Endodermal cell (in vitro differentiated cells): ENCODE results near the gene ARAP3. TPM values are rescaled to one million over a fixed set of nuclear protein-coding genes. Genes with fewer than 3 reads are reported as not detected.
A peak's percentile ranks its signal among the peaks of the same experiment; 100 is the strongest.

Experiments
- DNase-seq: peaks from one replicate; pipeline ENCODE4 v3.0.0-alpha.2; 2017
- H3K27ac ChIP-seq: 2 replicates; pipeline ENCODE4 v1.5.1; 2013; ENCODE audit warnings: mild to moderate bottlenecking, low read depth, low read length, moderate library complexity
- H3K27me3 ChIP-seq: 2 replicates; pipeline ENCODE4 v1.6.1; 2013; ENCODE audit warnings: mild to moderate bottlenecking, low read length, moderate library complexity; ENCODE audit not compliant: insufficient read depth, control insufficient read depth, poor library complexity, severe bottlenecking
- H3K36me3 ChIP-seq: 2 replicates; pipeline ENCODE4 v1.7.0; 2013; ENCODE audit warnings: mild to moderate bottlenecking, low read length, moderate library complexity; ENCODE audit not compliant: control insufficient read depth, insufficient read depth
- H3K4me1 ChIP-seq: one replicate; pipeline ENCODE4 v1.7.0; 2013; ENCODE audit warnings: low read length; ENCODE audit not compliant: control insufficient read depth, insufficient read depth
- H3K4me3 ChIP-seq: 2 replicates; pipeline ENCODE4 v1.5.1; 2013; ENCODE audit warnings: mild to moderate bottlenecking, low read length, moderate library complexity
- H3K9ac ChIP-seq: 2 replicates; pipeline ENCODE4 v1.6.1; 2013; ENCODE audit warnings: mild to moderate bottlenecking, low read length, moderate library complexity; ENCODE audit not compliant: poor library complexity, severe bottlenecking; ENCODE audit errors: extremely low read depth
- H3K9me3 ChIP-seq: 2 replicates; pipeline ENCODE4 v1.6.1; 2013; ENCODE audit warnings: mild to moderate bottlenecking, low read length, moderate library complexity; ENCODE audit not compliant: control insufficient read depth
- H3K27ac Mint-ChIP-seq: 2 replicates; pipeline ENCODE4 v1.8.0; 2020; ENCODE audit warnings: mixed read lengths
- H3K27me3 Mint-ChIP-seq: 2 replicates; pipeline ENCODE4 v1.8.0; 2021; ENCODE audit warnings: mild to moderate bottlenecking, mixed read lengths; ENCODE audit not compliant: insufficient read depth
- H3K36me3 Mint-ChIP-seq: 2 replicates; pipeline ENCODE4 v1.8.0; 2020; ENCODE audit warnings: low read depth, mixed read lengths
- H3K4me1 Mint-ChIP-seq: 2 replicates; pipeline ENCODE4 v1.8.0; 2020; ENCODE audit warnings: mixed read lengths
- H3K4me3 Mint-ChIP-seq: 2 replicates; pipeline ENCODE4 v1.8.0; 2020; ENCODE audit warnings: mild to moderate bottlenecking, moderate library complexity, mixed read lengths
- H3K9me3 Mint-ChIP-seq: 2 replicates; pipeline ENCODE4 v1.8.0; 2020; ENCODE audit warnings: mild to moderate bottlenecking, mixed read lengths
- WGBS, 2 experiments: methylation state at CpG; one replicate each; pipeline versions ENCODE4 v1.1.5 to v1.1.7; 2013; ENCODE audit warnings: missing lambda C conversion rate in 2 of 2, mixed read lengths in 1 of 2; ENCODE audit not compliant: insufficient coverage in 1 of 2, insufficient read length in 1 of 2; 5-methylcytosine and 5-hydroxymethylcytosine counted together
- total RNA-seq, 2 donors: library from RNA; stranded (reverse); fragmentation: NEBNext Ultra II Directional in 1 of 2; extraction: Animal tissue kit (Norgen Biotek cat#: 25700) in 1 of 2; gene quantifications; 2 replicates in 1 of 2; 3 replicates in 1 of 2; pipeline ENCODE4 v1.2.1, GENCODE V29; 2021
- TF ChIP-seq, protein P1 (sequence below): fragments of 200-600 bp; sonication (generic); conservative IDR thresholded peaks from 2 replicates; pipeline ENCODE4 v1.5.0; 2021; ENCODE audit warnings: antibody characterized with exemption, mild to moderate bottlenecking

ARAP3 gene
- total RNA-seq, 2 donors from 2014 or later, result 32.5 to 41.3 TPM

DNA sequence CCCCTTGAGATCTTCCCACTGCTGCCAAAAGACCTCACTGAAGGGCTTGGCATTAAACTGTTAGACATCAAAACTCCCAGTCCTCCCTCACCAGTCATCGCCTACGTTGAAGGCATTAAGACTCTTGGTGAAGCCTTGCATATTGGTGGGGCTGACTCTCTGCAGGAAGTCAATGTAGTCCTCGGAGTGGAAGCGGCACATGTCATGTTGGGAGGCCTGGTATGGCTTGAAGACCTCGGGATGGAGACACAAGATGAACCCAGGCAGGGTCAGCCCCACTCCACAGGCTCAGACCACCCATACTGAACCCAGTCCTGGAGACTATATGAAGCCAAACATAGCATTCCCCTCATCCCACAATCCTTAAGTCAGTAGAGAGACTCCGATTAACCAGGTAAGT is 47.3 kb downstream of the ARAP3 start:
- Mint-ChIP-seq H3K4me3 (peak overlapping the region; percentile 91), H3K9me3 (no peaks in the 10 kb centered on the region), H3K27me3 (peaks cover 6% of the 10 kb centered on the region), H3K4me1 (peaks cover 15% of the 10 kb centered on the region), H3K36me3 (peaks cover 6% of the 10 kb centered on the region), H3K27ac (no peak overlapping the region)
- H3K4me1 ChIP-seq, result no peaks in the 10 kb centered on the region
- peaks cover 37% of the 10 kb centered on the region for H3K36me3 ChIP-seq
- 90 to 93% methylated on average over 4 to 6 of the region's 6 CpGs for WGBS, 2 experiments
- no peaks in the 10 kb centered on the region for H3K9me3 ChIP-seq
- H3K27ac ChIP-seq, result no peak overlapping the region
- no peak overlapping the region for H3K9ac ChIP-seq
- H3K27me3 ChIP-seq, result peaks cover 12% of the 10 kb centered on the region
- TF ChIP-seq, protein P1, sequence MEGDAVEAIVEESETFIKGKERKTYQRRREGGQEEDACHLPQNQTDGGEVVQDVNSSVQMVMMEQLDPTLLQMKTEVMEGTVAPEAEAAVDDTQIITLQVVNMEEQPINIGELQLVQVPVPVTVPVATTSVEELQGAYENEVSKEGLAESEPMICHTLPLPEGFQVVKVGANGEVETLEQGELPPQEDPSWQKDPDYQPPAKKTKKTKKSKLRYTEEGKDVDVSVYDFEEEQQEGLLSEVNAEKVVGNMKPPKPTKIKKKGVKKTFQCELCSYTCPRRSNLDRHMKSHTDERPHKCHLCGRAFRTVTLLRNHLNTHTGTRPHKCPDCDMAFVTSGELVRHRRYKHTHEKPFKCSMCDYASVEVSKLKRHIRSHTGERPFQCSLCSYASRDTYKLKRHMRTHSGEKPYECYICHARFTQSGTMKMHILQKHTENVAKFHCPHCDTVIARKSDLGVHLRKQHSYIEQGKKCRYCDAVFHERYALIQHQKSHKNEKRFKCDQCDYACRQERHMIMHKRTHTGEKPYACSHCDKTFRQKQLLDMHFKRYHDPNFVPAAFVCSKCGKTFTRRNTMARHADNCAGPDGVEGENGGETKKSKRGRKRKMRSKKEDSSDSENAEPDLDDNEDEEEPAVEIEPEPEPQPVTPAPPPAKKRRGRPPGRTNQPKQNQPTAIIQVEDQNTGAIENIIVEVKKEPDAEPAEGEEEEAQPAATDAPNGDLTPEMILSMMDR, result no peak
- peak overlapping the region; percentile 96 for H3K4me3 ChIP-seq
- DNase-seq, result no peak

DNA sequence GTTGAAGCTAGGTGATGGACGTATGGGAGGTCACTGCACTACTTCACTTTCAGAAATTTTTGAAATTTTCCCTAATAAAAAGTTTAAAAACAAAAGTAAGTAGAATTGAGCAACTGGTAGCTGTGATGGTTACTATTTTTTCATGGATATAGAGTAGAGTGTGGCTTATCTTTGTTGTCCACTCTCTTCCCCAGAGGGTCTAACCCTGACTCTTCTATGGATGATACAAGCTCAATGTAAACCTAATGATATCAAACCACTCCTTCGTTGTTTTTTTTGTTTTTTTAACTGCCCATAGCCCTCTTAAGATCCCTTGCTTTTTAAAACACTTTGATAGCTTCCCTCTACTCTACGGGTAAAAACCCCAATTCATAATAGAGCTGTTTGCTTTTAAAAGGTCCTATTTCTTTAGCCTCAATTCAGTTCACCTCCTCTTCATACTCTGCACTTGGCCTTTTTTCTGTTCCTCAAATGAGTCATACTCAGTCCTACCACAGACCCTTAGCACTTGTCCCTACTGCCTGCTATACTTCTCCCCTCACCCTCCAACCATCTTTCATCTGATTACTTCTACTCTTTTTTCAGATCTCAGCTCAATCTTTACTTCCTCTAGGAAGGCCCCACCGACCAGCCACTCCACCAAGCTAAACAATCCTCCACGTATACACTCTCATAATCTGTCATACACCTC is 48.0 kb downstream of the ARAP3 start:
- no peak overlapping the region for H3K4me3 ChIP-seq
- no peak overlapping the region for H3K4me3 Mint-ChIP-seq
- H3K27ac Mint-ChIP-seq, result no peak overlapping the region
- TF ChIP-seq, protein P1, result no peak
- peaks cover 12% of the 10 kb centered on the region for H3K27me3 ChIP-seq
- 95 to 98% methylated on average over 4 to 5 of the region's 5 CpGs for WGBS, 2 experiments
- H3K4me1 Mint-ChIP-seq, result peaks cover 15% of the 10 kb centered on the region
- peaks cover 12% of the 10 kb centered on the region for H3K36me3 Mint-ChIP-seq
- no peaks in the 10 kb centered on the region for H3K9me3 Mint-ChIP-seq
- H3K36me3 ChIP-seq, result peaks cover 41% of the 10 kb centered on the region
- H3K27me3 Mint-ChIP-seq, result peaks cover 6% of the 10 kb centered on the region
- no peak overlapping the region for H3K27ac ChIP-seq
- H3K4me1 ChIP-seq, result no peaks in the 10 kb centered on the region
- H3K9ac ChIP-seq, result no peak overlapping the region
- no peaks in the 10 kb centered on the region for H3K9me3 ChIP-seq
- DNase-seq, result no peak

DNA sequence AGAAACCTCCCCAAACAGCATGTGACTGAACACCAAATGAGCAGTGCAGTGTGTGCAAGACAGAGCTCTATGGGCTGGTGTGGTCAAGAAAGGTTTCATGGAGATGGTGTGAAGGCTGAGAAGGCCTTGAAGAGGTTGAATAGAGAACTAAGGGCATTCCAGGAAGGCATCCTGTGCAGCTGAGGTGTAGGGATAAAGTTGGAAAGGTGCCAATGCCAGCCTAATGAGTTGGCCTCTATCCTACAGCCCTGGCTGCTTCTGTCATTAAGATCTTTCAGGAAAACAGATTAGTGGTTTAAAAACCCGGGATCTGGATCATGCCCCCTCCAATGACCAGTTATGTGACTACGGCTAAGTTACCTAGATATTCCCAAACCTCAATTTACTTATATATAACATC is 49.4 kb downstream of the ARAP3 start:
- H3K4me3 ChIP-seq, result no peak overlapping the region
- H3K9me3 ChIP-seq, result no peaks in the 10 kb centered on the region
- no peak overlapping the region for H3K9ac ChIP-seq
- WGBS, 2 experiments, result 93% methylated on average over 2 of the region's 2 CpGs; no CpG with 5 or more reads in 1 of the 2 experiments
- H3K27me3 ChIP-seq, result peaks cover 5% of the 10 kb centered on the region
- Mint-ChIP-seq H3K4me1 (peaks cover 15% of the 10 kb centered on the region), H3K9me3 (no peaks in the 10 kb centered on the region), H3K27me3 (no peaks in the 10 kb centered on the region), H3K4me3 (no peak overlapping the region), H3K27ac (no peak overlapping the region), H3K36me3 (peaks cover 22% of the 10 kb centered on the region)
- H3K4me1 ChIP-seq, result no peaks in the 10 kb centered on the region
- no peak overlapping the region for H3K27ac ChIP-seq
- DNase-seq, result no peak
- H3K36me3 ChIP-seq, result peaks cover 55% of the 10 kb centered on the region
- TF ChIP-seq, protein P1, result no peak
